ENCODE data around the gene MAD2L2.

- TF ChIP-seq CTCF (conservative IDR thresholded peaks at IDR 0.05 in 1 of 2, IDR thresholded peaks at IDR 0.05 in 1 of 2; ENCODE audit: extremely low read depth in 1 of 2, insufficient read depth in 1 of 2, low read depth in 1 of 2, low read length in 2 of 2) = no peak
- no peak for TF ChIP-seq EZH2 (IDR thresholded peaks at IDR 0.05; ENCODE audit: borderline replicate concordance, low read length)
These were observed 12.4 kb downstream of the MAD2L2 start for GRCh38 chr1:11668516-11668915.

All from mammary epithelial cell (primary cell).